Natural killer cell (primary cell): ENCODE results near the gene SECTM1. TPM values are rescaled to one million over a fixed set of nuclear protein-coding genes. Genes with fewer than 3 reads are reported as not detected.
A peak's percentile ranks its signal among the peaks of the same experiment; 100 is the strongest.

Experiments used
- ATAC-seq, 3 donors: fragments of 150-1000 bp in 2 of 3; fragments of 200-7000 bp in 1 of 3; cut with Tn5 transposase; 1 replicate in 1 of 3; 2 replicates in 2 of 3; pipeline ENCODE4 v1.10.0; 2021; ENCODE audit warnings: mild to moderate bottlenecking in 2 of 3, moderate library complexity in 2 of 3
- DNase-seq, 2 donors: peaks; one replicate each; pipeline versions ENCODE4 v3.0.0 to v3.0.0-alpha.2; 2013 to 2021; ENCODE audit warnings: mixed read lengths in 1 of 2
- H3K27ac ChIP-seq: one replicate; pipeline ENCODE4 v1.5.1; 2013; ENCODE audit warnings: mild to moderate bottlenecking, low read length
- H3K27me3 ChIP-seq: one replicate; pipeline ENCODE4 v1.6.1; 2013; ENCODE audit warnings: low read length; ENCODE audit not compliant: control insufficient read depth, insufficient read depth
- H3K36me3 ChIP-seq: one replicate; pipeline ENCODE4 v1.6.1; 2013; ENCODE audit warnings: low read length; ENCODE audit not compliant: control insufficient read depth, insufficient read depth
- H3K4me1 ChIP-seq: one replicate; pipeline ENCODE4 v1.6.1; 2013; ENCODE audit warnings: low read length; ENCODE audit not compliant: control insufficient read depth, insufficient read depth
- H3K4me3 ChIP-seq: one replicate; pipeline ENCODE4 v1.5.1; 2013; ENCODE audit warnings: low read length
- H3K9me3 ChIP-seq: one replicate; pipeline ENCODE4 v1.6.1; 2013; ENCODE audit warnings: low read length; ENCODE audit not compliant: control insufficient read depth, insufficient read depth
- H3K27ac Mint-ChIP-seq, 2 donors: one replicate each; pipeline ENCODE4 v1.8.0; 2022; ENCODE audit warnings: mild to moderate bottlenecking in 2 of 2, mixed read lengths in 2 of 2, moderate library complexity in 1 of 2
- H3K27me3 Mint-ChIP-seq, 2 donors: one replicate each; pipeline ENCODE4 v1.8.0; 2022; ENCODE audit warnings: low read depth in 2 of 2, mixed read lengths in 2 of 2
- H3K36me3 Mint-ChIP-seq: one replicate; pipeline ENCODE4 v1.8.0; 2022; ENCODE audit warnings: mixed read lengths
- H3K4me1 Mint-ChIP-seq, 2 donors: one replicate each; pipeline ENCODE4 v1.8.0; 2022; ENCODE audit warnings: mixed read lengths in 2 of 2
- H3K4me3 Mint-ChIP-seq: one replicate; pipeline ENCODE4 v1.8.0; 2022; ENCODE audit warnings: mild to moderate bottlenecking, moderate library complexity, mixed read lengths
- H3K9me3 Mint-ChIP-seq, 2 donors: one replicate each; pipeline ENCODE4 v1.8.0; 2022; ENCODE audit warnings: mixed read lengths in 2 of 2
- WGBS: methylation state at CpG from one replicate; pipeline ENCODE4 v1.1.7; 2013; ENCODE audit warnings: missing lambda C conversion rate; ENCODE audit not compliant: insufficient coverage; 5-methylcytosine and 5-hydroxymethylcytosine counted together
- intact Hi-C: fragments of 100-400 bp; cut with micrococcal nuclease; formaldehyde crosslinking; loops from one replicate; pipeline ENCODE4 v1.14.2; 2022
- total RNA-seq, 4 donors: library from RNA; stranded (reverse); fragments of 120-200 nt in 1 of 4; gene quantifications; one replicate each; pipeline versions ENCODE4 v1.2.3 to v1.2.4, GENCODE V29; 2013 to 2022
- TF ChIP-seq, protein P1 (sequence below): fragments of 200-600 bp; IDR thresholded peaks from one replicate; pipeline ENCODE4 v1.8.0; 2022; ENCODE audit warnings: antibody characterized with exemption

The SECTM1 gene
- total RNA-seq, 3 donors from 2014 or later (not counting 1 experiment from before 2014, with no cell fraction given) = 3.6 to 11.2 (median 6.3) TPM

DNA sequence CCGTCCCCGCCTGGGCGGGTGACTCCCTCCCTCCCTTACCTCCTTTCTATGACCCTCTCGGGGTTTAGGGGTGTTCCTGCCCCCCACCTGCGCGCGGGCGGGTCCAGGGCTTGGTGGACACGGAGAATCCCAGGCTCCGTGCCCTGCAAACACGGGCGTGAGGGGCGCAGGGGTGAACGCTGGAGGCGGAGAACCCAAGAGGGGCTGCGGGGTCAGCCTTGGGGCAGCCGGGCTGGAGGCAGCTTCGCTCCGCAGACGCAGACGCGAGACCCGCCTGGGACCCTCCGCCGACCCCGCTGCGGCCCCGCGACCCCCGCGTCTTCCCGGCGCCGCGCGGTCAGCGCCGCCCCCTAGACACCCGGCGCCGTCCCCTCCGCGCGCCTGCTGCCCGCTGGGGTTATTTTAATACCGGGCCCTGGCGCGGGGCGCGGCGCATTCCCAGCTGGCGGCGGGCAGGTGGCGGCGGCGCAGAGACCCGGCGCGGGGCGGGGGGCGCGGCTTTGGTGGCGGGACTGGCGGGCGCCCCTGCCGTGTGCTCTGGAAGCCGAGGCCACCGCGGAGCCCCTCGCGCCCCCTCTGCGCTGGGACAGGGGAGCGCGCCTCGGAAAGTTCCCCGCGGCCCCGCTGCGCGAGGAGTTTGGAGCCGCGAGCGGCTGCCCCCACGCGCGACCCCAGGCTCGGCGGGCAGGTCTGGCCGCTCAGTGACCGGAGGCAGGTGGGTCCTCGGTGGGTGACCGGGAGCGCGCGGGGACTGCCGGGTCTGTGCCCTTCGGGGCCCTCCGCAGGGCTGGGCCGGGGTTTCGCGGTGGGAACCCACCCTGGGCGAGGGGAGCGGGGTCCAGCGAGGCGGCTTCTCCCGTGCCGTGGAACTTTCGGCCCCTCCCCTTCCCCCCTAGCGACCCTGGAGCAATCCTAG is 38.0 kb upstream of the SECTM1 start, which contains the start of gene UTS2R:
UTS2R (plus strand) TSS at position 433 of the 916 bp plus-strand sequence. CDS start 2,560 bp downstream, outside the sequence.
- H3K9me3 ChIP-seq = no peaks in the 10 kb centered on the region
- Mint-ChIP-seq H3K4me1 (peaks cover 7 to 9% of the 10 kb centered on the region in 2 donors), H3K4me3 (peak within 1 kb of the TSS; percentile 81), H3K9me3 (no peaks in the 10 kb centered on the region), H3K36me3 (no peaks in the 10 kb centered on the region), H3K27me3 (peaks cover 22 to 44% of the 10 kb centered on the region in 2 donors), H3K27ac (no peak within 1 kb of the TSS)
- H3K27ac ChIP-seq = no peak within 1 kb of the TSS
- WGBS = 7% methylated on average over 109 of the region's 109 CpGs
- H3K4me1 ChIP-seq = peaks cover 10% of the 10 kb centered on the region
- H3K36me3 ChIP-seq = no peaks in the 10 kb centered on the region
- peaks cover 27% of the 10 kb centered on the region for H3K27me3 ChIP-seq
- DNase-seq (no peak), ATAC-seq (no peak)
- intact Hi-C loops = no loop called here
- TF ChIP-seq, protein P1, sequence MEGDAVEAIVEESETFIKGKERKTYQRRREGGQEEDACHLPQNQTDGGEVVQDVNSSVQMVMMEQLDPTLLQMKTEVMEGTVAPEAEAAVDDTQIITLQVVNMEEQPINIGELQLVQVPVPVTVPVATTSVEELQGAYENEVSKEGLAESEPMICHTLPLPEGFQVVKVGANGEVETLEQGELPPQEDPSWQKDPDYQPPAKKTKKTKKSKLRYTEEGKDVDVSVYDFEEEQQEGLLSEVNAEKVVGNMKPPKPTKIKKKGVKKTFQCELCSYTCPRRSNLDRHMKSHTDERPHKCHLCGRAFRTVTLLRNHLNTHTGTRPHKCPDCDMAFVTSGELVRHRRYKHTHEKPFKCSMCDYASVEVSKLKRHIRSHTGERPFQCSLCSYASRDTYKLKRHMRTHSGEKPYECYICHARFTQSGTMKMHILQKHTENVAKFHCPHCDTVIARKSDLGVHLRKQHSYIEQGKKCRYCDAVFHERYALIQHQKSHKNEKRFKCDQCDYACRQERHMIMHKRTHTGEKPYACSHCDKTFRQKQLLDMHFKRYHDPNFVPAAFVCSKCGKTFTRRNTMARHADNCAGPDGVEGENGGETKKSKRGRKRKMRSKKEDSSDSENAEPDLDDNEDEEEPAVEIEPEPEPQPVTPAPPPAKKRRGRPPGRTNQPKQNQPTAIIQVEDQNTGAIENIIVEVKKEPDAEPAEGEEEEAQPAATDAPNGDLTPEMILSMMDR = no peak
- peak within 1 kb of the TSS; percentile 16 for H3K4me3 ChIP-seq

DNA sequence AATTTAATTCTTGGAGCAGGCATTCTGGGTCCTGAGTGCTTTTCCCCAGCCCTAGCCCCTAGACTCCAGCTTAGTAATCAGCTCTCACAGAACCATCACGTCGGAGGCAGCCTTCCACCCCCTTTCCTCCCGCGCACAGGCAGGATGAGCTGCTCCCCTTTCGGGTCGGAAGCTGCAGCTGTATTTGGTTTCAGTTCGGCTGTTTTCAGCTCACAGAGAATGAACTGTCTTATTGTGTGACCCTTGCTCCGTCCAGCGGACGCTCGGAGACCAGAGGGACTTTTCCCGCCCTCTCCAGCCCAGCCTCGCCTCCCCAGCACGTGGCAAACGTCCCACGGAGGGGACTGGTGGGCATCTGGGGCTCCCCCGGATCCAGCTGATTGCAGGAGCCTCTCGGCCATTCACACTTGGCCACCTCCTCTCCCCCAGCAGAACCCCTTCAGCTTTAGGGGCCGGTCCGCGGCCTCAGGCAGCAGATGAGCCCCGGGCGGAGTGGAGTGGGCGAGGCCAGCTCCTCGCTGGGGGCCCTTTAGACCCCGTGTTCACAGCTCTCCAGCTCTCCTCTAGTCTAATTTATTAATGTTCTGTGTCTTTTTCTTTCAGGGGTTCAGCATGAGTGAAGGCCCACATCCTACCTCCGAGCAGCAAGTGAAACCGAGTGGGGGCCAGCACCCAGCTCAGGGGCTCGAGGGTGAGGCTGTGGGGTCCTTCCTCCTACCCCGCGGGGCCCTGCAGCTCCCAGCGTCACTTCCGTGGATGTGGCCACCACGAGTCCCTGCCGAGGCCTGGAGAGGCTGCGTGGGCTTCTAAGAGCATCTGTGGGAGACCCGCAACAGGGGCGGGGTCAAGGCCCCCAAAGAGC is 37.1 kb upstream of the SECTM1 start:
- TF ChIP-seq, protein P1 = no peak
- intact Hi-C loops = no loop called here
- ATAC-seq = no peak
- H3K4me3 Mint-ChIP-seq = peak overlapping the region; percentile 81
- H3K36me3 Mint-ChIP-seq = no peaks in the 10 kb centered on the region
- no peaks in the 10 kb centered on the region for H3K9me3 Mint-ChIP-seq
- Histone ChIP-seq H3K9me3 (no peaks in the 10 kb centered on the region), H3K4me1 (peaks cover 10% of the 10 kb centered on the region), H3K27me3 (peaks cover 26% of the 10 kb centered on the region), H3K4me3 (peak overlapping the region; percentile 16), H3K27ac (no peak overlapping the region), H3K36me3 (no peaks in the 10 kb centered on the region)
- H3K27me3 Mint-ChIP-seq = peaks cover 22 to 44% of the 10 kb centered on the region in 2 donors
- DNase-seq = peak in 1 of 2 donors; percentile 28
- 26% methylated on average over 38 of the region's 38 CpGs for WGBS
- no peak overlapping the region for H3K27ac Mint-ChIP-seq
- H3K4me1 Mint-ChIP-seq = peaks cover 7 to 9% of the 10 kb centered on the region in 2 donors

DNA sequence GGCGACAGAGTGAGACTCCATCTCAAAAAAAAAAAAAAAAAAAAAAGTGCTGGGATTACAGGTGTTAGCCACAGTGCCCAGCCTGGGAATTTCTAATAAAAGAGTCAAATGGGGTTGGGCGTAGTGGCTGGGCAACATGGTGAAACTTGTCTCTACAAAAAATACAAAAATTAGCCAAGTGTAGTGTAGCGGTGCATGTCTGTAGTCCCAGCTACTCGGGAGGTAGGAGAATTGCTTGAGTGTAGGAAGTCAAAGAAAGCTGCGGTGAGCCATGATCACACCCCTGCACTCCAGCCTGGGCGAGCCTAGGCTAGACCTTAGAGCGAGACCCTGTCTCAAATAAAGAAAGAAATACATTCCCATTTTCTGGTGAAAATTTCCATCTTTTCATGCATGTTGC is 35.6 kb upstream of the SECTM1 start:
- no peak for ATAC-seq
- 88% methylated on average over 6 of the region's 7 CpGs for WGBS
- Mint-ChIP-seq H3K4me3 (no peak overlapping the region), H3K9me3 (no peaks in the 10 kb centered on the region), H3K27me3 (peaks cover 22 to 44% of the 10 kb centered on the region in 2 donors), H3K27ac (no peak overlapping the region), H3K36me3 (no peaks in the 10 kb centered on the region), H3K4me1 (peaks cover 7 to 9% of the 10 kb centered on the region in 2 donors)
- Histone ChIP-seq H3K4me3 (no peak overlapping the region), H3K4me1 (peaks cover 10% of the 10 kb centered on the region), H3K36me3 (no peaks in the 10 kb centered on the region), H3K27me3 (peaks cover 22% of the 10 kb centered on the region), H3K9me3 (no peaks in the 10 kb centered on the region), H3K27ac (no peak overlapping the region)
- TF ChIP-seq, protein P1 = no peak
- no peak for DNase-seq
- intact Hi-C loops = no loop called here
